ENCODE measurements around the gene COMT.

Gene COMT

DNA sequence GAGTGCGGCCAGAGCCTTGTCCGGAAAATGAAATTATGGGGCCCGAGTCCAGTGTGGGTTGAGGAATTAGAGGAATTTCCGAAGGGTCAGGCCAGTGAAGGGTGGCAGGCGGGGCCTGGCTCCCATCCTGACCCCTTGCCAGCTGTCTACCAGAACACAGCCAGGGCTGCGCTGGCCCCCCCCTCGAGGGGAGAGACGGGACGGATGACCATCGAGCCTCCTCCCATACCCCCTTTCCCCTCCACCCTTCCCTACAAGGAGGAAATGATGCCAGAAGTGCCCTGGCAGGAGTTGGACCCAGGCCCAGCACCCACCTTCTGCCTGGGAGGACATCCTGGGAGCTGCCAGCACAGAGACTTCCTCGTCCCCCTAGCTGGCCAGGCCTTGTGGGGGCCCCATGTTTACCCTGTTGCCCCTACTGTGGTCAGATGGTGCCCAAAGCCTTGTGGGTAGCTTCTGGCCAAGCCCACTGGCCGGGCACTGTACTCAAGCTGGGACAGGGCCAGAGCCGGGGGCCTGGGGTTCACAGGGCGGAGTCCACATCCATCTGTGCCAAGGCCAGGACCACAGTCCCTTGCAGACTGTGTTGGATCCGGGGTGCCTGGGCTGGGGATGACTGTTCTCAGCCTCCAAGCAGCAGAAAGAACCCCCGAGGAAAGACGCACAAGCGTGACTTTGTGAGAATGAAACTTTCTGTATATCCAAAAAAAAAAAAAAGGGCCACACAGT, 54.2 kb downstream of the COMT start:
- no peak for DNase-seq (ENCODE audit: low spot score)

DNA sequence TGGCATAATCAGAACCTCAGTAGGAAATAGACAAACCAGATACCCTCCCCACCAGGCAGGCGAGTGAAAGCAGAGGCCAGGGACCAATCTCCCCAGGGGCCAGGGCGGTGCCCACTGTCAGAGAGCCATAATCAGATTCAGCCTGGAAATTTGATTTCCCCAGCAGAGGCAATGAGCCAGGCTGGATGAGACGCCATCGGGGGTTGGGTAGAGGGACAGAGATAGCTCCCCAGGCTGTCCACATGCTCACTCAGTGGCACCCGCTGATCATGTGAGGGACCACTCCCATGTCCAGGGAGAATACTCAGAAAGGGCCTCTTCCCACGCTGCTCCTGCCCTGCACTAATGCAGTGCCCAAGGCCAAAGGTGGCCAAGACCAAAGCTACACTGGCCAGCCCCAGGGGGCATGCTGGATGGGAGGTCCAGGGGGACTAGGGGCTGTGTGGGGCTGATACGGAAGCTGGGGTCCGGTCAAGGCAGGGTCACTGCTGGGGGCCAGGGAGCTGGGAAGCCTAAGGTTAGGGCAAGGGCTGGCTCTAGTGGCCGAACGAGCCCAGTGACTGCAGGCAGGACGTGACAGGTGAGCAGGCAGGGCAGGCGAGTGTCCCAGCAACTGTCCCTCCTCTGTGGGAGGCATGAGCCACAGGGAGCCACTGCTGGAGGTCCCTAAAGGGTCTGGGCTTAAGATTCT, 55.3 kb downstream of the COMT start:
- DNase-seq (ENCODE audit: low spot score) = no peak

DNA sequence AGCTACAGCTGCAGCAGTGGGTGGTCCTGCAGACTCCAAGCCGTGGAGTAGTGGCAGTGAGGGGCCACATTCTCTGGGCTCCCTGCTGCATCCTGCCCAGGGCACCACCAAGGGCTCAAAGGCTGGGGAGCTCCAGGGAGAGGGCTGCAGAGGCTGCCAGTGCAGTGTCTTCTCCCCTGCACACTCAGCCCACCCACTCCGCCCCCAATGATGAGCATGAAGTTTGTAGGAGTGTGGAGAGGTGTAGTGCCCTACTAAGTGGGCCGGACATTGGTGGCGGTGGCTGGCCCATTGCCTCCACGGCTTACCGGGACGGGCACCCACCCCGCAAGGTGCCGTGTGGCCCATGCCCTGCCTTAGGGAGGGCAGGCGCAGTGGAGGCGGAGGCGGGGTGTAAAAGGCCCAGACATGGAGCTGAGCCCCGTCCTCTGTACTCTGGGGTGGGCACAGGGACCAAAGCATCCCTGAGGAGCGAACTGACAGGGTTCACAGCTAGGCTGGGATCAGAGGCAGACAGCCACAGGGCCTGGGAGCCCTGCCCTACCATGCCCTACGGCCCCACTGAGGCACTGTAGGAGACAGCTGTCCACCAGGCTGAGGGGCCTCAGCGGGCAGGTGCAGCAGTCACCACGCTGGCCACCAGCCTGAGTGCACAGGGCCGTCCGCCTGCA, 56.1 kb downstream of the COMT start:
- DNase-seq (ENCODE audit: low spot score) = no peak

DNA sequence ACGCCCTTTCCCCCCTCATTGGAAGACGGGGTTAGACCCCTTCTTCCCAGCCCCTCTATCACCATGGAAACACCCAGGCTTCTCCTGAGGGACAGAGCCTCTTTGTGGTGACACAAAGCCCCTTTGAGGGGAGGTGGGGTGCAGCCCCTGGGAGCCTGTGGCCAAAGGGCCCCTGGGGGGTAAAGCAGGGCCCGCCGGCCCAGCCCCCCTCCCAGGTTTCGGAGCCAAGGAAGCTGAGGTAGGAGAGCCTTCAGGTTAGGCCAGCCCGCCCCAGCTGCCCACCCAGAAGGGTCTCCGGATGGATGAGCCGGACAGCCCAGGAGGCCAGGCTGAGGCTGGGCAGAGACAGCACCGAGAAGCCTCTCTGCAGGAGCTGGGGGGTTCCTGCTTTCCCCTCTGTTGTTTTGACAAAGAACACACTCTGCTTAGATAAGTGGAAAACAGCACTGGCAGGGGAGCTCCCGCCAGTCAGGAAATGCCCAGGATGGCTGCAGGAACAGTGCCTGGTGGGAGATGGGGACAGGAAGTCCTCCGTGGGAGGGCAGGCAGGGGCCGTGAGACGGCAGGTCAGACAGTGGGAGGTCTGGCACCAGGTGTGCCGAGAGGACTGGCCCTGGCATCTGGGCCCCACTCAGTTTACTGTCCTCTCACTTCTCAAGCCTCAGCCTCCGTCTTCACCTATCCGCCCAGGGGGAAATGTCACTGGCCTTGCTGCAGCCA, 56.8 kb downstream of the COMT start:
- DNase-seq (ENCODE audit: low spot score) = no peak

DNA sequence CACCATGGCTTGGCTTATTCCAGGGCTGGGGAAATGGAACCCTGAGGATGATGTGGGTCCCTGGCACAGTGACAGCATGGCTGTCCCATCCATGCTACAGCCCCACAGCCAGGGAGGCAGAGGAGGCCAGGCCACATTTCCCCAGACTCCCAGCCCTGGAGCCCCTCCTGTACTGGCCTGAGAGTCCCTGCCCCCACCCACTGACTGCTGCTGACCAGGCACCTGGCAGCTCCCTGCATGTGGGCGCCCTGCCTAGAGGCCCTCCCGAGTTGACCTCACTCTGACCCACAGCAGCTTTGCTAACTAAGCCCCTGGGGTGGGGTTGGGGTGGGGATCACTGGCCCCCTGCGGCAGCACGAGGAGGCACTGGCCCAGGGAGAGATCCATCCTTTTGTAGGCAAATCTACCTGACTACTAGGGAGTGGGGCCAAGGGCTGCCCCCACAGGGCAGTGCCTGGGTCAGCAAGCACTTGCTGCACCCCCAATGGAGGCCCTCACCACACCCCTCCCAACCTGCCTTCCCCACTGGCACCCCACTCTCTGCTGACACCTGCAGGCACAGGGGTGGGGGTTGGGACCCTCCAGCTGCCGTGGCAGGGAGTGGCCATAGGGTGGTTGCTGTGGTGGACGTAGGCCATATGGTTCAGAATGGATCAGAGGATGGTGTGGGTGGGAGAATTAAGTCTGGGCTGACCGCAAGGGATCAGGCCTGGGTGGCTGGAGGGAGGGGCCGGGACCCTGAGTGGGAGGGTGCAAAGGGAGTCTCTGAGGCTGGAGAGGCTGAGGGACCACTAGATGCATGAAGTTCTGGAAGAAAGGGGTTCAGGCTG, 57.6 kb downstream of the COMT start:
- no peak for DNase-seq (ENCODE audit: low spot score)

DNA sequence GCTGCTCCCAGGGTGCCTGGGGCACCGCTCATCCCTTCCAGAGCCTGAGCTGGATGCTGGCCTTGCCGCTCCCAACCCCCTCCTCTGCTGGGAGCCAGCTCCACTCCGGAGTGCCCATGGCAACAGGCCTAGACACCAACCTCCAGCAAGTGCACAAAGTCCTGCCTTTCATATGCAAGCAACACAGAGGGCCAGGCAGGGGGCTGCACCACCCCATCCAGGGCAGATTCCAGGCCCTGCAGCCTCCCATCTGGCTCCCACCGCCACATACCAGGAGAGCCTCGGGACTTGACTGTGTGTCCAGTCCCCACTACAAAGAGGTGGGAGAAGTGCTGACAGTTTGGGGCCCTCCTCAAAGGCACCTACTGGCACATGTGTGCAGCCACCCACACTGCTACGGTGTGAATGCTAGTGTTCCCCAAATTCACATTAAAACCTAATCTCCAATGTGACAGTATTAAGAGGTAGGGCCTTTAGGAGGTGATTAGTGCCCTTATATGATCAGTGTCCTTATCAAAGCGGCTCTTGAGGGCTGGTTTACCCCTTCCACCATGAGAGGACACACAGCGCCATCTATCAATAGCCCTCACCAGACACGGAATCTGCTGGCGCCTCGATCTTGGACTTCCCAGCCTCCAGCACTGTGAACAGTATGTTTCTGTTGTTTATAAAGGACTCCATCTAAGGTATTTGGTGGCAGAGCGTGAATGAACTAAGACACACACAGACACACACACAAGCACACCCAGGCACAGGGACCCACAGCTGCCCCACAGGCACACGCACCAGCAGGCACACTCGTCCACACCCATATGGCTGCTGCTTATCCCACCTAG, 58.9 kb downstream of the COMT start:
- no peak for DNase-seq (ENCODE audit: low spot score)

DNA sequence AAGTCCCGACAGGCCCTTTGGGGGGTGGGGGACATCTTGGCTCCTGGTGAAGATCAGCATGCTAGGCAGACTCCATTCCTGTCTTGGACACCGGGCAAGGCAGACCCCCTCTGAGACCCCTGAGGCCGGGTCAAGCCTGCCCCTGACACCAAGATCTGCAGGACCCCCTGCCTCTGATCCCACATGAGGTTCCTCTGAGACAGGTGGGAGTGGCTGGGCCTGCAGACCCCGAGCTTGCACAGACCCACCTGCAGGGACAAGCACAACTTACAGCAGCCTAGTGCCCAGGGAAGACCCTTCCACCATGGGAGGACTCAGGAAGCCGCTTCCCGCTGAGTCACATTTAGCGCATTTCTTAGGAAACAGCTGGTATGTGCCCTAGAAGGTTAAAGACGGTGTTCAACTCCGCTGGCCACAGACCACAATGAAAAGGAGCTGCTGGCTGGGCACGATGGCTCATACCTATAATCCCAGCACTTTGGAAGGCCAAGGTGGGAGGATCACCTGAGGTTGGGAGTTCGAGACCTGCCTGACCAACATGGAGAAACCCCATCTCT, 59.6 kb downstream of the COMT start:
- DNase-seq (ENCODE audit: low spot score) = no peak

DNA sequence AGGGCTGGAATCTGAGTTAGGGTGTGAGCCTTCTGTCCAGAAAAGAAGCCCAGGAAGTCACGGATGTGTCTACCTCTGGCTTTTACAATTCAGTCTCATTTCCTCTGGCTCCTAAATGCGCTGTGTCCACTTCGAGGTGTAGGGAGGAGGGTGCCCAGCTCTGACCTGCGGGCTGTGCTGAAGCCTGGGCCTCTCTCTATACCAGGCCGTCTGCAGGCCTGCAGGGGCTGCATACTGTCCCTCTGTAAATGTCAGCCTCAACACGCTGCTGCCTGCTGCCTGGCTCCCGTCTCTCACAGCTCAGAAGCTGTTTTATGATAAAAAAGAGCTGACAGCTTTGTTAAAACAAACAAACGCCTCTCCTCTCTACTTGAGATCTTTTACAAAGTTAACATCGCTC, 60.6 kb downstream of the COMT start:
- no peak for DNase-seq (ENCODE audit: low spot score)

DNA sequence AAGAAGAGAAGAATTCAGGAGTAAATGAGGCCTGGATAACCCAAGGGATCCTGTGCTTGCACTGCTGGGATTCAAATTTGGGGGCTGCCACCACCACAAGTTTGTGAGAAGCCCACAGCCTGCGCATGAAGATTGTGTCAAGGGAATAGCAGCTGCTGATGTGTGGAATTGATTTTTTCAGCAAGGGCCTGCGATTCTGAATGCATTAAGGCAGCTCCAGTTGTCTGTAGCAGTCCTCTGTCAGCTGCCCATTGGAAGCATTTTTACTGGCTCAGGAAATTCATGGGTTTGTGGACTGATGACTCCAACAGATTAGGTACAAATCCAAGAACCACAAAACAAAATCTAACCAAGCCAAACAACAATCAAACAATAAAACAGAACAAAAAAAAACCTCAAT, 61.1 kb downstream of the COMT start:
- DNase-seq (ENCODE audit: low spot score) = no peak

DNA sequence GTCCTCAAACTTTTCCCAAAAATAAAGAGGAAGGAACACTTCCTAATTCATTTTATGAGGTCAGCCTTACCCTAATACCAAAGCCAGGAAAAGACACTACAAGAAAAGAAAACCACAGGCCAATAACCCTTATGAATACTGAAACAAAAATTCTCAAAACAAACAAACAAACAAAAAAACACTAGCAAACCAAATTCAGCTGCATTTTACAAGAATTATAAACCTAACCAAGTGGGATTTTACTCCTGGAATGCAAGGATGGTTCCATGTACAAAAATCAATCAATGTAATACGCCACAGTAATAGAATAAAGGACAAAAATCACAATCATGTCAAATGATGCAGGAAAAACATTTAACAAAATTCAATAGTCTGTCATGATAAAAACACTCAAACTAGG, 61.7 kb downstream of the COMT start:
- DNase-seq (ENCODE audit: low spot score) = no peak

DNA sequence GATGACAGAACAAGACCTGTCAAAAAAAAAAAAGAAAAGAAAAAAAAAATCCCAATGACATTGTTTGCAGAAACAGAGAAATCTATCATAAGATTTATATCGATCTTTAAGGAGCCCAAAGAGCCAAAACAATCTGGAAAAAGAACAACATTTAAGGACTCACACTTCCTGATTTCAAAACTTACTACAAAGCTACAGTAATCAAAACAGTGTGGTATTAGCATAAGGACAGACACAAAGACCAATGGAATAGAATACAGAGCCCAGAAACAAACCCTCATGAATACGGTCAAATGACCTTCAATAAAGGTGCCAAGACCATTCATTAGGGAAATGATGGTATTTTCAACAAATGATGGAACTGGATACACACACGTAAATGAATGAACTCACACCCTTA, 62.9 kb downstream of the COMT start:
- no peak for DNase-seq (ENCODE audit: low spot score)

DNA sequence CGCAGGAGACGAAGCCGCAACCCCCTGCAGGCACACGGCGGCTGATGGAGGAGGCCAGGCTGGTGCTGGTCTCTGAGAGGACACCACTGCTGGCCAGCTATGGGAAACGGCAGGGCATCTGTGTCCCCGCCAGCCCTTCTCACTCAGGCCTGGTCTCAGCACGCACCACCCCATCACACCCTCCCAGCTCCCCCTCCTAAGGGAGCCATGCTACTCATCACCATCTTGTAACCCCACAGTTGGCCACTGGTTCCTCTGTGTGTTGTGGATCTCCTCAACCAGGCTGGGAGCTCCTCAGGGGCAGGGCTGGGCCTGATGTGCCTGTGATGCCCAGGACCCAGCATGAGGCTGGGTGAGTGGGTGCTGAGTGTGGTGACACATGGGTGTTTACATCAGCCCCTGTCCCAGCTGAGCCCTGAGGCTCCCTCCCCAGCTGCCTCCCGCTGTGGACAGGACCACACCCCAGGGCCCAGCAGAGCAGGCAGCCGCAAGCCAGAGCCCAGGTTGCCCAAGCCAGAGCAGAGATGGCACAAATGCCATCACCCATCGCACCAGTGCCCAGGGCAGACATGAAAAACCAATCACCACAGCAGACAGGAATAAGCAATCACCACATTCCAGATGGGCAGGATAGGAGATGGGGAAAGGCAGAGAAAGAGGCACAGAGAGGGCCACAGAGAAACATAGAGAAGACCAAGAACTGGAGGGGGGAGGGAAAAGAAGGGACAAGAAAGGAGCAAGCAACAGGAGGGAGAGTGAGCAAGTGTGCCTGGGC, 66.8 kb downstream of the COMT start:
- no peak for DNase-seq (ENCODE audit: low spot score)

DNA sequence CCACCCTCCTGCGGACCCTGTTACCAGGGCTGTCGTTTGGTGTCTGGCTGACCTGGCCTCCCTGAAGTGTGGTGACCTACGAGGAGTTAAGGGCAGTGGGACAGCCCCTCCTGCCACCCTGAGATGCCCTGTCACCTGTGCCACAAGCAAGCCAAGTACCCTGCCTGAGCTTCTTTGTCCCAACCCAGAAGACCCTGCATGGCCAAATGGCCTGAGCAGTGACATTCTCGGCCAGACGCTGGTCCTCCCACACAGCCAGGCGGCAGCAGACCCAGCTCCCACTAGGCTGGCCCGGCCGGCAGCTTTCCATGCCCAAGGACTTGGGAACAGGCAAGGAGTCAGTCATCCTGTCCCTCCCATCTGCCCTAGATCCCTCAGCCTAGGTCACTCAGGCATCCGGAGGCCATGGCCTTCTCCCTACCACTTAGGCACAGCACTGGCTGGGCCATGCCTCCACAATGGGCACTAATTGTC, 67.5 kb downstream of the COMT start:
- DNase-seq (ENCODE audit: low spot score) = no peak

DNA sequence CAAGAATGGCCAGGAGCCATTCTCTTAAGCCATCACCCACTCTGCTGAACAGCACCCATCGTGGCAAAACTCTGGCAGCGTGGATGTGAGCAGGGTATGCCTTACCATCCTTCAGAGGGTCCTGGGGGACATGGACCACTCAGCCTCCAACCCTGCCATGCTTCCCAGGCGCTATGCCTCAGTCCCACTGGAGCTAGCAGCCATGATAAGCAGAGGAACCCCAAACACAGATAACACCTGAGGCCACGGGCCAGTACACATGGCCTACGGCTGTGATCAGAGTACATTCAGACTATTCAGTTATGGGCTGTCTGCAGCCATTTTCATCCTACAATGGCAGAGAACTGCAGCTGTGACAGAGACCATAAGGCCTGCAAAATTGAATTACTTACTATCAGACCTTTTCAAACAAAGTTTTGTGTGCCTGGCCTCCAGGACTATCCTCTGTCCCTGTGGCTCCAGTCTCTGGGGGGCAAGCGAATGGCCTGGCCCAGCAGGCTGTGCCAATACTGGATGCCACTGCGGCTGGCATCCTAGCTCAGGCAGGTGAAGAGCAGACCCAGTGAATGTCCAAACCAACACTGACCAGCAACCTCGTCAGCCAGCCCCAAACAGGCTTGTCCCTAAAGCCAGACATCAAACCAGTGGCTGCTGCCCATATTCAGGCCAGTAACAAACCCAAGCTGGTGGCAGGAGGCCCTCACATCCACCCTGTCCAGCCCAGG, 68.2 kb downstream of the COMT start:
- DNase-seq (ENCODE audit: low spot score) = no peak

DNA sequence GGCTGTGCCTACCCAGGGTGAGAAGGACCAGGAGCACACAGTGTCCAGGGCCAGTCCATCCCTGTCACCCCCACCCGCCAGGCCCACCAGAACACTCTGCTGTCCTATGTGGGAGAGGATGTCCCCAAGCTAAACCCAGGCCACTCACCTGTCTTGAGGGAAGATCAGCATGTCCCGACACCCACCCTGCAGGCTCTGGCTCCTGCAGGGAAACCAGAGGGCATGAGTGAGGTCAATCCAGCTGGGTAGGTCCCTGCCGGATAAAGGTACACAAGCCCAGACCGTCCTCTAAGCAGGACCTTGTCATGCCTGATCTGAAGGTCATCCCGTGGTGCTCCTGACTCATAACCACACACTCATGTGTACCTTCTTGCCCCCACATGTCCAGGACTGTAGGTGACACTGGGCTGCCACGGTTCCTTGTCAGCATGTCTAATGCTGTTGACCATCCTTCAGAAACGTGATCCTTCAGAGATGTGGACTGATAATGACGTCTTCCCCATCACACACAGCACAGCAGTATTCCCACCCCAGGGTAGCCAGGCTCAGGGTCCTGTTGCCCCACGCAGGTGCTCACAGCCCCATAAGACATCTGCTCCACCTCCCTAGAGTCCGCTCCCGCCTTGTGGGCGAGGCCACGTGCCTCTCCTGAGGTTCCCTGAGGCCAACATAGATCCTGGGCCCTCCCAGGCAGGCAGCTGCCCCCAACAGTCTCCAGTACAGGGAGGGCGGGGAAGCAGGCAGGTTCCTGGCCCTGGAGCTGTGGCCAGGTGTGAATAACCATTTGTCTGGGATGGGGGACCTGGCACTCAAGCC, 68.9 kb downstream of the COMT start:
- no peak for DNase-seq (ENCODE audit: low spot score)

DNA sequence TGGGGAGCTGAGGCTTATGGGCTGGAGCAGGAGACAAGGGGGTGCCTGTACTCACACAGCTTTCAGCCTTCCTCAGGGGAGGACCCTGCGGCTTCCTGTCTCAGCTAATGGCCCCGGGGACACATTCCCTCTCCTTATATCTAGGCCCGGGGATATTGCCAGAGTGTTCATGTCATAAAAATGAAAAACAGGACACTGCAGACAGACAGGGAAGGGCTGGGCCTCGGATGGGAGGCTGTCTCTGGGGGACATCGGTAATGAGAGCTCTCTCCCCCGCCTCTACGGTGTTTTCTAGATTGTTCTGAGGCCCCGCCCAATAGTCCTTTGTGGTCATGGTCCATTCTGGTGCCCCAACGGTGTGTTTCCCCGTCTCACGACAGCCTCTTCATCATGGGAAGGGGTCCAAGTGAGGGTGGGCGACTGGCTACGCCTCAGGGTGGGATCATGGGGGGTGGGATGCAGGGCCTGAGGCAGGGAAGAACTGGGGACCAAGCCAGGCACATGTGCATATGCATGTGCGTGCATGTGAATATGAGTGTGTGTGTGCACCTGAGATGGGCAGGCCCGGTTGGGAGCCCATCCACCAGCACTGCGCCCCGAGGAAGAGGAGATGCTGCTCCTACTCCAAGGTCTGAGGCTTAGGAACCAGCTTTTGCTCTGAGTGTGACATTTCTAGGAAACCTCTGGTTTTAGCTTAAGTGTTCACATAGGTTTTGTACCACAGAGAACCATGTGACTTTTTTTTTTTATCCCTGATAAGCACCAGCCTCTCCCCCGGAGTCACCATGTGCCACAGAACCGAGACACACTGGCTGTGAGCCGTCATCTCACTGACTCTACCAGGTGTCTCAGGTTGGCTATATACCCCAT, 69.8 kb downstream of the COMT start:
- DNase-seq (ENCODE audit: low spot score) = no peak

Data from germinal center (tissue), 1 donor.